Measurements from ENCODE around the gene FGD4. TPM values are rescaled to one million over a fixed set of nuclear protein-coding genes. Genes with fewer than 3 reads are reported as not detected.

The FGD4 gene
- total and polyA plus RNA-seq, 2 donors (not counting 3 experiments of a cell fraction or from before 2014, with no cell fraction given) = 6.6 to 44.7 TPM

DNA sequence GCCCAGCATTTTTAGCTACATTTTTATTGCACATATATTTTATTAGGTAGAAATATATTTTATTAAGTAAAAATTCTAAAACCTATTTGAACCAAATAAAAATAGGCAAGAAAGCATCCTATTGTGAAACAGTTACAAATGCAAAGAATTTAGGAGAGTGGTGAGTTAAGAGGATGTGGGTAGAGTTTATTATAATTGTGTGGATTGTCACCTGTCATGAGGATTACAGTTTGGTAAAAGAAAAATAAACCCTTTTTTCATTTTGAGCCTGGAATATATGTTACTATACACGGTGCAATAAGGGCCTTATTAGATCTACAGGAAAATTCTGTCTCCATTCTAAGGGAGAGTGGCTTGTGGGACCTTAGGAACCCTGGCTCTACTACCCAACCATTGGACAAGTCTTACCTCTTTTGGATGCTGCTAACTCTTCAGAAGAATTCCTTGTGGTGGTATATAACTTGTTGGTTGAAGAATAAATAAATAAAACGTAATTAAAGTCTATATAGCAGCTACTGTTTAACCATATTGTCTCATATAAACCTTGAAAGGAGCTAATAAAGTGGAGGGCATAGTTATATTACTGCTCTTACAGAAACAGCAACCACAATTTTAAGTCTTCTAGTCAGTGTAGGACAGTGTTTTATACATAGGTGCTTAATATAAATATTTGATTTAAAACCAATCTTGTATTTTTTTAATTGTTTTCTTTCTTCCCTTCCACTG, 67.8 kb downstream of the FGD4 start:
- Histone ChIP-seq H3K9me3 (replicated peaks; ENCODE audit: control insufficient read depth, insufficient read depth, low read length) (no peaks in the 10 kb centered on the region), H3K4me1 (ENCODE audit: control insufficient read depth, extremely low read depth, insufficient read depth, low read length) (peaks cover 10% of the 10 kb centered on the region), H3K79me2 (ENCODE audit: control insufficient read depth, insufficient read depth, low read length) (no peaks in the 10 kb centered on the region), H3K9me1 (replicated peaks; ENCODE audit: control insufficient read depth, extremely low read depth, insufficient read depth, low read length) (no peaks in the 10 kb centered on the region), H2AFZ (ENCODE audit: low read depth, low read length) (no peak overlapping the region), H3K27ac (ENCODE audit: insufficient read depth, low read depth, low read length) (no peak overlapping the region), H3K4me2 (ENCODE audit: insufficient read depth, low read length) (no peak overlapping the region), H3K36me3 (ENCODE audit: control insufficient read depth in 2 of 2, extremely low read depth in 1 of 2, insufficient read depth in 2 of 2, low read length in 2 of 2) (no peaks in the 10 kb centered on the region), H4K20me1 (replicated peaks; ENCODE audit: control insufficient read depth, extremely low read depth, insufficient read depth, low read length) (no peaks in the 10 kb centered on the region), H3K9ac (replicated peaks; ENCODE audit: extremely low read depth, insufficient read depth, low read length) (no peak overlapping the region), H3K27me3 (ENCODE audit: control insufficient read depth in 2 of 2, insufficient read depth in 2 of 2, low read length in 2 of 2) (no peaks in the 10 kb centered on the region), H3K4me3 (replicated peaks in 1 of 3; ENCODE audit: insufficient read depth in 1 of 3, low read depth in 1 of 3, low read length in 3 of 3) (no peak overlapping the region)
- TF ChIP-seq MYC (IDR thresholded peaks at IDR 0.05; ENCODE audit: low read depth, low read length) (no peak), POLR2AphosphoS5 (IDR thresholded peaks at IDR 0.05; ENCODE audit: insufficient read depth, low read depth, low read length) (no peak)
- TF ChIP-seq, protein P1, sequence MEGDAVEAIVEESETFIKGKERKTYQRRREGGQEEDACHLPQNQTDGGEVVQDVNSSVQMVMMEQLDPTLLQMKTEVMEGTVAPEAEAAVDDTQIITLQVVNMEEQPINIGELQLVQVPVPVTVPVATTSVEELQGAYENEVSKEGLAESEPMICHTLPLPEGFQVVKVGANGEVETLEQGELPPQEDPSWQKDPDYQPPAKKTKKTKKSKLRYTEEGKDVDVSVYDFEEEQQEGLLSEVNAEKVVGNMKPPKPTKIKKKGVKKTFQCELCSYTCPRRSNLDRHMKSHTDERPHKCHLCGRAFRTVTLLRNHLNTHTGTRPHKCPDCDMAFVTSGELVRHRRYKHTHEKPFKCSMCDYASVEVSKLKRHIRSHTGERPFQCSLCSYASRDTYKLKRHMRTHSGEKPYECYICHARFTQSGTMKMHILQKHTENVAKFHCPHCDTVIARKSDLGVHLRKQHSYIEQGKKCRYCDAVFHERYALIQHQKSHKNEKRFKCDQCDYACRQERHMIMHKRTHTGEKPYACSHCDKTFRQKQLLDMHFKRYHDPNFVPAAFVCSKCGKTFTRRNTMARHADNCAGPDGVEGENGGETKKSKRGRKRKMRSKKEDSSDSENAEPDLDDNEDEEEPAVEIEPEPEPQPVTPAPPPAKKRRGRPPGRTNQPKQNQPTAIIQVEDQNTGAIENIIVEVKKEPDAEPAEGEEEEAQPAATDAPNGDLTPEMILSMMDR (IDR thresholded peaks at IDR 0.05; ENCODE audit: extremely low read depth in 1 of 2, insufficient read depth in 1 of 2, low read depth in 1 of 2, low read length in 2 of 2) = no peak
- intact Hi-C loops (cut with micrococcal nuclease) = no loop called here
- dilution Hi-C loops (cut with MboI; ENCODE audit: extremely low pct_ligation_motif_present, low sequenced_read_pairs) = no loop called here
- FAIRE-seq (no peak), DNase-seq (ENCODE audit: low read depth, low spot score) (no peak)
- BruUV-seq (replicated peaks) = no TSS peak
- ChIA-PET POLR2A (no interaction called here), CTCF (interaction anchor here (1.5 kb wide), 3 partner anchors 10 to 205 kb away, joined by 3 to 7 read pairs (median 7); no protein-coding TSS in a partner anchor)

Data from endothelial cell of umbilical vein (primary cell).